Endothelial cell of umbilical vein (primary cell): ENCODE results near the gene OR52E5. TPM values are rescaled to one million over a fixed set of nuclear protein-coding genes. Genes with fewer than 3 reads are reported as not detected.

Experiments used
- BruUV-seq: library from RNA; stranded (reverse); fragments of 400-500 nt; replicated peaks from 2 replicates; lab custom pipeline; 2021; lab: Mats Ljungman, UMichigan
- CTCF ChIA-PET: fragments of 300-600, 350-600 bp; sonication (Branson Sonifier 250); formaldehyde crosslinking; loops from one replicate; lab custom pipeline; 2021; ENCODE audit warnings: antibody characterized with exemption, inconsistent platforms; lab: Charles Lee
- POLR2A ChIA-PET: fragments of 300-600, 350-600 bp; sonication (Branson Sonifier 250); formaldehyde crosslinking; loops from one replicate; lab custom pipeline; 2021; ENCODE audit warnings: antibody characterized with exemption, inconsistent platforms; lab: Charles Lee
- DNase-seq: peaks from one replicate; pipeline ENCODE4 v3.0.0-alpha.2; 2011; ENCODE audit warnings: low read depth, low spot score
- FAIRE-seq: peaks from 2 replicates; lab custom pipeline; 2011; peaks lifted over from hg19 to GRCh38; lab: Jason Lieb, UNC
- H2AFZ ChIP-seq: 2 replicates; pipeline ENCODE4 v1.6.0; 2012; ENCODE audit warnings: low read depth, low read length, control low read depth, inconsistent platforms
- H3K27ac ChIP-seq: 2 replicates; pipeline ENCODE4 v1.5.1; 2011; ENCODE audit warnings: low read depth, mild to moderate bottlenecking, control low read depth, low read length, moderate library complexity; ENCODE audit not compliant: insufficient read depth
- H3K27me3 ChIP-seq, 2 experiments: 2 replicates each; pipeline versions ENCODE4 v1.6.0 to v1.6.1; 2011; ENCODE audit warnings: low read length in 2 of 2, mixed read lengths in 1 of 2; ENCODE audit not compliant: control insufficient read depth in 2 of 2, insufficient read depth in 2 of 2
- H3K36me3 ChIP-seq, 2 experiments: 2 replicates in 1 of 2; 3 replicates in 1 of 2; pipeline ENCODE4 v1.5.1; 2011; ENCODE audit warnings: low read length in 2 of 2, mild to moderate bottlenecking in 1 of 2, moderate library complexity in 1 of 2; ENCODE audit not compliant: control insufficient read depth in 2 of 2, insufficient read depth in 2 of 2; ENCODE audit errors: extremely low read depth in 1 of 2
- H3K4me1 ChIP-seq: 3 replicates; pipeline ENCODE4 v1.5.1; 2011; ENCODE audit warnings: mild to moderate bottlenecking, low read length; ENCODE audit not compliant: control insufficient read depth, insufficient read depth; ENCODE audit errors: extremely low read depth
- H3K4me2 ChIP-seq: 2 replicates; pipeline ENCODE4 v1.6.1; 2011; ENCODE audit warnings: low read length, control low read depth, mixed read lengths; ENCODE audit not compliant: insufficient read depth
- H3K4me3 ChIP-seq, 3 experiments: fragments of 200-600 bp in 1 of 3; sonication (generic), shearing (Covaris generic) in 1 of 3; replicated peaks in 1 of 3; 2 replicates each; pipeline ENCODE4 v1.5.1; 2011 to 2016; ENCODE audit warnings: control low read depth in 3 of 3, low read length in 3 of 3, mild to moderate bottlenecking in 2 of 3, inconsistent platforms in 1 of 3, low read depth in 1 of 3, moderate library complexity in 1 of 3; ENCODE audit not compliant: insufficient read depth in 1 of 3
- H3K79me2 ChIP-seq: 2 replicates; pipeline ENCODE4 v1.6.0; 2012; ENCODE audit warnings: low read length, inconsistent platforms; ENCODE audit not compliant: control insufficient read depth, insufficient read depth
- H3K9ac ChIP-seq: replicated peaks from 2 replicates; pipeline ENCODE3; 2011; ENCODE audit warnings: low read length, control low read depth; ENCODE audit not compliant: insufficient read depth; ENCODE audit errors: extremely low read depth
- H3K9me1 ChIP-seq: replicated peaks from 3 replicates; pipeline ENCODE4 v1.6.0; 2011; ENCODE audit warnings: mild to moderate bottlenecking, low read length; ENCODE audit not compliant: control insufficient read depth, insufficient read depth; ENCODE audit errors: extremely low read depth
- H3K9me3 ChIP-seq: replicated peaks from 2 replicates; pipeline ENCODE4 v1.5.1; 2012; ENCODE audit warnings: low read length, inconsistent platforms; ENCODE audit not compliant: control insufficient read depth, insufficient read depth
- H4K20me1 ChIP-seq: replicated peaks from 2 replicates; pipeline ENCODE3; 2011; ENCODE audit warnings: mild to moderate bottlenecking, low read length; ENCODE audit not compliant: control insufficient read depth, insufficient read depth; ENCODE audit errors: extremely low read depth
- EZH2 ChIP-seq: IDR thresholded peaks from 2 replicates; pipeline ENCODE4 v1.6.1; 2012; ENCODE audit warnings: borderline replicate concordance, low read depth, mild to moderate bottlenecking, moderate library complexity, low read length, inconsistent platforms; ENCODE audit not compliant: severe bottlenecking
- JUN ChIP-seq: IDR thresholded peaks from 2 replicates; pipeline ENCODE4 v1.6.1; 2011; ENCODE audit warnings: borderline replicate concordance, low read depth; ENCODE audit not compliant: insufficient read length, insufficient read depth
- MAX ChIP-seq: IDR thresholded peaks from 2 replicates; pipeline ENCODE4 v1.6.1; 2011; ENCODE audit not compliant: insufficient read depth, insufficient read length
- dilution Hi-C: fragments of 300-500 bp; cut with MboI; formaldehyde crosslinking; loops from one replicate; pipeline ENCODE4 v1.15.0; 2019; ENCODE audit warnings: low sequenced_read_pairs; ENCODE audit not compliant: extremely low pct_ligation_motif_present
- intact Hi-C: fragments of 100-400 bp; cut with micrococcal nuclease; formaldehyde crosslinking; loops from one replicate; pipeline ENCODE4 v1.10.0; 2022
- polyA plus RNA-seq, 4 experiments: library from polyadenylated mRNA; depleted of rRNA in 3 of 4; stranded (reverse) in 3 of 4; unstranded in 1 of 4; fragments of >200 nt; gene quantifications; 2 replicates each; pipeline versions ENCODE4 v1.2.1 to v1.2.3, GENCODE V29; 2011 to 2012; ENCODE audit warnings: missing spikeins in 1 of 4
- total RNA-seq: library from RNA; stranded (reverse); gene quantifications from 2 replicates; pipeline ENCODE4 v1.2.3, GENCODE V29; 2021

The OR52E5 gene
- total and polyA plus RNA-seq, 2 donors (not counting 3 experiments of a cell fraction or from before 2014, with no cell fraction given), result not detected

GRCh38 chr11:5910540-5910939 lies 17.5 kb downstream of the OR52E5 start:
- Histone ChIP-seq H3K27ac (no peak overlapping the region), H3K79me2 (no peaks in the 10 kb centered on the region), H3K4me2 (no peak overlapping the region), H3K4me1 (no peaks in the 10 kb centered on the region), H4K20me1 (no peaks in the 10 kb centered on the region), H3K9me1 (no peaks in the 10 kb centered on the region), H3K9ac (no peak overlapping the region), H3K36me3 (no peaks in the 10 kb centered on the region), H2AFZ (no peak overlapping the region), H3K9me3 (peaks cover 2% of the 10 kb centered on the region), H3K27me3 (no peaks in the 10 kb centered on the region), H3K4me3 (no peak overlapping the region)
- CTCF ChIA-PET, result no interaction called here
- TF ChIP-seq EZH2, result no peak
- DNase-seq (no peak), FAIRE-seq (no peak)
- dilution Hi-C loops, result no loop called here
- no TSS peak for BruUV-seq
- POLR2A ChIA-PET, result no interaction called here
- intact Hi-C loops, result no loop called here

DNA sequence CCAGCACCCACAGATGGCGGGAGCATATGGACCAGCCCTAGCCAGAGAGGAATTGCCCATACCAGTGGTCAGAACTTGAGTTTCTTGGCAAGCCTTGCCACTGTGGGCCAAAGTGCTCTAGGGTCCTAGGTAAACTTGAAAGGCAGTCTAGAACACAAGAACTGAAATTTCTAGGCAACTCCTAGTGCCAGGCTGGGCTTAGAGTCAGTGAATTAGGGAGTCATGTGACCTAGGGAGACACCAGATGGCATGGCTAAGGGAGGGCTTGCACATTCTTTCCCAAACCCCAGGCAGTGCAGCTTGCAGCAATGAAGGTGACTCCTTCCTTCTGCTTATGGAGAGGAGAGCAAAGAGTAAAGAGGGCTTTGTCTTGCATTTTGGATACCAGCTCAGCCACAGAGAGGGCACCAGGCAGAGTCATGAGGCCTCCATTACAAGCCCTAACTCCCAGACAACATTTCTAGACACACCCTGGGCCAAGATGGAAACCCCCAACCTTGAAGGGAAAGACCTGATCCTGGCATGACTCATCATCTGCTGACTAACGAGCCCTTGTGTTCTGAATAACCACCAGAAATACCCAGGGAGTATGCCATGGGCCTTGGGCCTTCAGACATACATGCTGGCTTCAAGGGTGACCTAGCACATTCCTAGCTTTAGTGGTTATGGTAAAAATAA lies 29.9 kb downstream of the OR52E5 start:
- H3K27ac ChIP-seq, result no peak overlapping the region
- FAIRE-seq, result no peak
- no peak for DNase-seq
- H2AFZ ChIP-seq, result no peak overlapping the region
- H3K9ac ChIP-seq, result no peak overlapping the region
- intact Hi-C loops, result no loop called here
- ChIA-PET POLR2A (no interaction called here), CTCF (no interaction called here)
- no peaks in the 10 kb centered on the region for H3K4me1 ChIP-seq
- H4K20me1 ChIP-seq, result no peaks in the 10 kb centered on the region
- no peaks in the 10 kb centered on the region for H3K9me3 ChIP-seq
- no peaks in the 10 kb centered on the region for H3K9me1 ChIP-seq
- dilution Hi-C loops, result no loop called here
- no TSS peak for BruUV-seq
- no peaks in the 10 kb centered on the region for H3K79me2 ChIP-seq
- no peaks in the 10 kb centered on the region for H3K36me3 ChIP-seq
- TF ChIP-seq JUN, result peak; percentile 16
- no peak for TF ChIP-seq MAX
- H3K4me3 ChIP-seq, result no peak overlapping the region
- H3K27me3 ChIP-seq, result no peaks in the 10 kb centered on the region
- H3K4me2 ChIP-seq, result no peak overlapping the region
